Muscle layer of duodenum (tissue), 2 donors: ENCODE measurements around the gene PPP1R7.

Experiments
- H3K27ac ChIP-seq: one replicate; pipeline ENCODE4 v1.7.0; 2013; ENCODE audit warnings: mild to moderate bottlenecking, low read length
- H3K27me3 ChIP-seq: one replicate; pipeline ENCODE4 v1.7.0; 2013; ENCODE audit warnings: low read depth, mild to moderate bottlenecking, control low read depth, low read length
- H3K36me3 ChIP-seq, 2 donors: one replicate each; pipeline ENCODE4 v1.7.0; 2013; ENCODE audit warnings: low read length in 2 of 2, control low read depth in 1 of 2, mild to moderate bottlenecking in 1 of 2; ENCODE audit not compliant: insufficient read depth in 2 of 2, control insufficient read depth in 1 of 2
- H3K4me1 ChIP-seq, 2 donors: one replicate each; pipeline ENCODE4 v1.7.0; 2013; ENCODE audit warnings: low read length in 2 of 2, mild to moderate bottlenecking in 2 of 2, control low read depth in 1 of 2, moderate library complexity in 1 of 2; ENCODE audit not compliant: insufficient read depth in 2 of 2, control insufficient read depth in 1 of 2
- H3K4me3 ChIP-seq, 2 donors: one replicate each; pipeline ENCODE4 v1.7.0; 2013; ENCODE audit warnings: low read length in 2 of 2, low read depth in 1 of 2, mild to moderate bottlenecking in 1 of 2
- H3K9me3 ChIP-seq, 2 donors: one replicate each; pipeline ENCODE4 v1.7.0; 2013; ENCODE audit warnings: low read length in 2 of 2, control low read depth in 1 of 2, mild to moderate bottlenecking in 1 of 2; ENCODE audit not compliant: control insufficient read depth in 1 of 2
- donor health status: healthy.

The PPP1R7 gene

GRCh38 chr2:241209271-241209670 lies 59.0 kb downstream of the PPP1R7 start:
- H3K9me3 ChIP-seq = no peaks in the 10 kb centered on the region
- H3K4me3 ChIP-seq = no peak overlapping the region
- no peaks in the 10 kb centered on the region for H3K36me3 ChIP-seq
- H3K4me1 ChIP-seq = no peaks in the 10 kb centered on the region
- no peak overlapping the region for H3K27ac ChIP-seq
- H3K27me3 ChIP-seq = no peaks in the 10 kb centered on the region

GRCh38 chr2:241211276-241211675 lies 61.0 kb downstream of the PPP1R7 start:
- H3K36me3 ChIP-seq = no peaks in the 10 kb centered on the region

GRCh38 chr2:241213041-241213440 lies 62.8 kb downstream of the PPP1R7 start:
- Histone ChIP-seq H3K27me3 (no peaks in the 10 kb centered on the region), H3K27ac (no peak overlapping the region), H3K9me3 (no peaks in the 10 kb centered on the region), H3K4me1 (no peaks in the 10 kb centered on the region), H3K4me3 (no peak overlapping the region), H3K36me3 (no peaks in the 10 kb centered on the region)

More at GRCh38 chr2:241211276-241211675, 61.0 kb downstream of the PPP1R7 start:
- Histone ChIP-seq H3K27me3 (no peaks in the 10 kb centered on the region), H3K27ac (no peak overlapping the region), H3K4me1 (no peaks in the 10 kb centered on the region), H3K9me3 (no peaks in the 10 kb centered on the region), H3K4me3 (no peak overlapping the region)

GRCh38 chr2:241213567-241213966 lies 63.3 kb downstream of the PPP1R7 start:
- H3K9me3 ChIP-seq = no peaks in the 10 kb centered on the region
- H3K36me3 ChIP-seq = no peaks in the 10 kb centered on the region
- no peak overlapping the region for H3K4me3 ChIP-seq
- peaks cover 0 to 2% of the 10 kb centered on the region in 2 donors for H3K4me1 ChIP-seq
- H3K27me3 ChIP-seq = no peaks in the 10 kb centered on the region
- no peak overlapping the region for H3K27ac ChIP-seq

- Histone ChIP-seq H3K9me3 (no peaks in the 10 kb centered on the region), H3K27me3 (no peaks in the 10 kb centered on the region), H3K4me1 (peaks cover 0 to 8% of the 10 kb centered on the region in 2 donors), H3K27ac (no peak overlapping the region), H3K4me3 (no peak overlapping the region), H3K36me3 (no peaks in the 10 kb centered on the region)
Measured at GRCh38 chr2:241214209-241214608, 63.9 kb downstream of the PPP1R7 start.

- no peaks in the 10 kb centered on the region for H3K27me3 ChIP-seq
- no peak overlapping the region for H3K27ac ChIP-seq
Measured at GRCh38 chr2:241214766-241215165, 64.5 kb downstream of the PPP1R7 start.

GRCh38 chr2:241215421-241215820 lies 65.2 kb downstream of the PPP1R7 start:
- no peaks in the 10 kb centered on the region for H3K27me3 ChIP-seq
- no peaks in the 10 kb centered on the region for H3K36me3 ChIP-seq
- no peak overlapping the region for H3K4me3 ChIP-seq
- H3K4me1 ChIP-seq = peaks cover 0 to 9% of the 10 kb centered on the region in 2 donors
- H3K9me3 ChIP-seq = no peaks in the 10 kb centered on the region
- H3K27ac ChIP-seq = no peak overlapping the region

More at GRCh38 chr2:241214766-241215165, 64.5 kb downstream of the PPP1R7 start:
- Histone ChIP-seq H3K4me1 (peaks cover 0 to 9% of the 10 kb centered on the region in 2 donors), H3K4me3 (no peak overlapping the region), H3K36me3 (no peaks in the 10 kb centered on the region), H3K9me3 (no peaks in the 10 kb centered on the region)

GRCh38 chr2:241216211-241216761 lies 66.0 kb downstream of the PPP1R7 start:
- no peak overlapping the region for H3K27ac ChIP-seq
- H3K4me3 ChIP-seq = no peak overlapping the region
- no peaks in the 10 kb centered on the region for H3K27me3 ChIP-seq
- peaks cover 0 to 9% of the 10 kb centered on the region in 2 donors for H3K4me1 ChIP-seq
- no peaks in the 10 kb centered on the region for H3K9me3 ChIP-seq
- no peaks in the 10 kb centered on the region for H3K36me3 ChIP-seq

GRCh38 chr2:241217320-241218031 lies 67.2 kb downstream of the PPP1R7 start:
- H3K4me3 ChIP-seq = peak overlapping the region in 1 of 2 donors; percentile 65
- no peak overlapping the region for H3K27ac ChIP-seq

GRCh38 chr2:241218131-241219029 lies 68.1 kb downstream of the PPP1R7 start:
- peak overlapping the region; percentile 53 to 54 for H3K4me3 ChIP-seq
- no peaks in the 10 kb centered on the region for H3K27me3 ChIP-seq
- no peaks in the 10 kb centered on the region for H3K36me3 ChIP-seq
- H3K4me1 ChIP-seq = peaks cover 0 to 9% of the 10 kb centered on the region in 2 donors
- no peak overlapping the region for H3K27ac ChIP-seq
- H3K9me3 ChIP-seq = no peaks in the 10 kb centered on the region

More at GRCh38 chr2:241217320-241218031, 67.2 kb downstream of the PPP1R7 start:
- H3K9me3 ChIP-seq = no peaks in the 10 kb centered on the region
- H3K4me1 ChIP-seq = peaks cover 0 to 9% of the 10 kb centered on the region in 2 donors
- no peaks in the 10 kb centered on the region for H3K36me3 ChIP-seq
- H3K27me3 ChIP-seq = no peaks in the 10 kb centered on the region

- H3K4me3 ChIP-seq = peak overlapping the region; percentile 53 to 54
- no peaks in the 10 kb centered on the region for H3K27me3 ChIP-seq
- H3K9me3 ChIP-seq = no peaks in the 10 kb centered on the region
- peaks cover 0 to 12% of the 10 kb centered on the region in 2 donors for H3K4me1 ChIP-seq
- no peaks in the 10 kb centered on the region for H3K36me3 ChIP-seq
- H3K27ac ChIP-seq = no peak overlapping the region
Measured at GRCh38 chr2:241219030-241219382, 68.7 kb downstream of the PPP1R7 start.
